ENCODE data around the gene SNAPC2. TPM values are rescaled to one million over a fixed set of nuclear protein-coding genes. Genes with fewer than 3 reads are reported as not detected.

Gene SNAPC2
- total RNA-seq, 2 donors from 2014 or later: 14.1 to 16.5 TPM

DNA sequence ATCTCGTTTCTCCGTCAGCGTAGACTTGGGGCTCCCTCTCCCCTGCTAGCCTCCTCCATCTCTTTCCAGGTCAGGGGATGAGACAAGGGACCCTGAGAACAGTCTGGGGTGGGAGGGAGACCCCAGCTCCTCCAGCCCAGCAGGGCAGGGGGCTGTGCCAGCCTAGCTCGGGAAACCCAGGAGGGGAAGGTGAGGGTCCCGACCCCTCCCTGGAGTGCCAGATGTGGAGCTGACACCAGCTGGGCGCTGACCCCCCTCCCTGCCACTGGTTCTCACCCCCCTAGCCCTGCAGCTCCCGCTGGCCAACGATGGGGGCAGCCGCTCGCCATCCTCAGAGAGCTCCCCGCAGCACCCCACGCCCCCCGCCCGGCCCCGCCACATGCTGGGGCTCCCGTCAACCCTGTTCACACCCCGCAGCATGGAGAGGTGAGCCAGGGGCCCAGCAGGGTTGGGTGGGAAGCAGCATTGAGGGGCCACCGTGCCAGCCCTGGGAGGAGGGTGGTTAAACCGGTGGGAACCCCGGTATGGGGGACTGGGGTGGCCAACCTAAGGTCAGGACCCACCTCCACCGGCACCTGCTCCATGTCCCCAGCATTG lies 10.6 kb upstream of the SNAPC2 start:
- TF ChIP-seq CTCF (IDR thresholded peaks at IDR 0.05): no peak

DNA sequence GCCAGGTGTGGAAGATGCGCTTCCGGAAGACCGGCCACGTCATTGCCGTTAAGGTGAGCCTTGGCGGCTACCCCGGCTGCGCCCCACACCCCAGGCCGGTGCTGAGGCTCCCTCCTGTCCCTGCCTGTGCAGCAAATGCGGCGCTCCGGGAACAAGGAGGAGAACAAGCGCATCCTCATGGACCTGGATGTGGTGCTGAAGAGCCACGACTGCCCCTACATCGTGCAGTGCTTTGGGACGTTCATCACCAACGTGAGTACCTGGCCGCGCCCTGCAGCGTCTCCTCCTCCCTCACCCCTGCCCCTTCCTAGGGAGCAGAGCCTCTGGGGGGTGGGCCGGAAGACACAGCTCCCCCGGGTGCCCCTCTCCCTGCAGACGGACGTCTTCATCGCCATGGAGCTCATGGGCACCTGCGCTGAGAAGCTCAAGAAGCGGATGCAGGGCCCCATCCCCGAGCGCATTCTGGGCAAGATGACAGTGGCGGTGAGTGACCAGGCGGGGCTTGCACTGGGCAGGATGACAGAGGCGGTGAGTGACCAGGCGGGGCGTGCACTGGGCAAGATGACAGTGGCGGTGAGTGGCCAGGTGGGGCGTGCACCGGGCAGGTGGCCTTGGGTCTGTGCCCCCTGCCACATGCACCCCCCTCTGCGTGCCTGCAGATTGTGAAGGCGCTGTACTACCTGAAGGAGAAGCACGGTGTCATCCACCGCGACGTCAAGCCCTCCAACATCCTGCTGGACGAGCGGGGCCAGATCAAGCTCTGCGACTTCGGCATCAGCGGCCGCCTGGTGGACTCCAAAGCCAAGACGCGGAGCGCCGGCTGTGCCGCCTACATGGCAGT lies 9.6 kb upstream of the SNAPC2 start:
- no peak for DNase-seq (ENCODE audit: low spot score)

More for the DNA sequence above, 10.6 kb upstream of the SNAPC2 start:
- Histone ChIP-seq H3K4me1 (peaks cover 0 to 40% of the 10 kb centered on the region in 2 donors), H3K36me3 (peaks cover 53% of the 10 kb centered on the region), H3K4me3 (no peak overlapping the region), H3K9me3 (no peaks in the 10 kb centered on the region), H3K27ac (no peak overlapping the region), H3K27me3 (no peaks in the 10 kb centered on the region)
- DNase-seq (ENCODE audit: low spot score): no peak

DNA sequence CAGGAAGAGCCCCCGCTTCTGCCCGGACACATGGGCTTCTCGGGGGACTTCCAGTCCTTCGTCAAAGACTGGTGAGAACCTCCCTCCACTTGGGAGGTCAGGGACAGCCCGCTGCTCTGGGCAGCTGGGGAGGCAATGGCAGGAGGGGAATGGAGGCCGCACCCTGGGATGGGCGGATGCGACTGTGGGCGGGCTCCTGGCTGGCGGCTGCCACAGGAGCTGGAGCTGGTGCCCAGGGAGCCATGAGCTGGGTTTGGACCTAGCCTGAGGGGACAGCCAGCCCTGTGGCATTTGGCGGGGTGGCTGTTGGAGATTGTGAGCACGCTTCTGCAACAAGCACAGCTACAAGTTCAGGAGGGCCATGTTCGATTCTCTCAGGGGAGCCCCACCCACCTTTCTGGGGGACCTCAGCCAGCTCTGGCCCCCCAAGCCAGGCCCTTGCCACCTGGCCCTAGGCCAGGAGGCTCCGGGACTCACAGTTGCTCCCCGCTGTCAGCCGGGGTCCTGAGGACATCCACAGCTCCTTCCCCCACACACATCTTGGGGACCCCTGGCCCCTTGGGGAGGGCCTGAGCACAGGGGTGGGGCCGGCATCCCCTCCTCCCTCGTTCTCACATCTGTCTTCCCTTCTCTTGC lies 8.5 kb upstream of the SNAPC2 start:
- DNase-seq (ENCODE audit: low spot score): no peak
- Histone ChIP-seq H3K27me3 (peaks cover 0 to 6% of the 10 kb centered on the region in 2 donors), H3K4me3 (no peak overlapping the region), H3K27ac (no peak overlapping the region), H3K9me3 (no peaks in the 10 kb centered on the region), H3K36me3 (peaks cover 39% of the 10 kb centered on the region), H3K4me1 (peaks cover 0 to 31% of the 10 kb centered on the region in 2 donors)
- no peak for TF ChIP-seq CTCF (IDR thresholded peaks at IDR 0.05)

More for the DNA sequence above, 9.6 kb upstream of the SNAPC2 start:
- Histone ChIP-seq H3K4me1 (peaks cover 0 to 31% of the 10 kb centered on the region in 2 donors), H3K9me3 (no peaks in the 10 kb centered on the region), H3K27ac (no peak overlapping the region), H3K36me3 (peaks cover 50% of the 10 kb centered on the region), H3K4me3 (no peak overlapping the region), H3K27me3 (no peaks in the 10 kb centered on the region)
- no peak for TF ChIP-seq CTCF (IDR thresholded peaks at IDR 0.05)

GRCh38 chr19:7912144-7912696 lies 7.9 kb upstream of the SNAPC2 start:
- H3K27me3 ChIP-seq: peaks cover 0 to 6% of the 10 kb centered on the region in 2 donors
- H3K36me3 ChIP-seq: peaks cover 36% of the 10 kb centered on the region
- H3K9me3 ChIP-seq: no peaks in the 10 kb centered on the region
- no peak for TF ChIP-seq CTCF (IDR thresholded peaks at IDR 0.05)
- no peak overlapping the region for H3K27ac ChIP-seq
- H3K4me1 ChIP-seq: peaks cover 0 to 32% of the 10 kb centered on the region in 2 donors
- DNase-seq (ENCODE audit: low spot score): no peak
- no peak overlapping the region for H3K4me3 ChIP-seq

DNA sequence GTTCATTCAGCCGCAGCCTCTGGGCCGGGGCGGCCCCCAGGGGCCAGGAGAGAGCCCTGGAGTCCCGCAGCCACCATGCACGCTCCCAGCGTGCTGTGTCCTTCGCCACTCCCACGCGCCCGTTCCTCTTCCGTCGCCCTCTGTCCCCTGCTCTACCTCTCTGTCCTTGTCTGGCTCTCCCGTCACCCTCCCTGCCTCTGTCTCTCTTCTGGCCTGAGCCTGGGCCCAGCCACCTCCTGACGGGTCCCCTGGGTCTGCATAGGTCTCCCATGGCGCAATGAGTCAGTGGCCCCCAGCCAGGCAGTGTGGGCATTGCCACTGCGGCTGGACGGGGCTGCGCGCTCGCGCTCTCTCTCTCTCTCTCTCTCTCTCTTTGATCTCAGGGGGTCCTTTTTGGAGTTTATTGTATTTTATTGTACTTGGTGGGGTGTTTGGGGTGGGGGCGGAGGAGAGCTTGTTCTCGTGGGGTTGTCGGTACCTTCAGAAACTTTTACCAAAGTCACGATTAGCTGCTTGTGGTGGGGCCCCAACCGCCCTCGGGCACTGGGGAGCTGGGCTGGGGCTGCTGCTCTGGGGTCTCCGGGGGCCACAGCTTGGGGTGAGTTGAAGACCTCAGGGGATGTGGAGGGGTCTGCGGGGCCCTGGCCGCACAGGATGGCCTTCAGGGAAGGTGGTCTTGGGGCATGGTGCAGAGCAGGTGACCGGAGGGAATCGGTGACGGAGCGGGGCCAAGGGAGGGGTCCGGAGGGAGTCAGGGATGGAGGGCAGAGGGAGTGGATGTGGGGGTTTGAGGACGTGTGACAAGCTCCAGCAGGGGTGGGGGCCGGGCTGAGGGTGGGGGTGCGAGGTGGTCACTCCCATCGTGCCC lies 7.2 kb upstream of the SNAPC2 start:
- peaks cover 0 to 12% of the 10 kb centered on the region in 2 donors for H3K27me3 ChIP-seq
- peaks cover 36% of the 10 kb centered on the region for H3K36me3 ChIP-seq
- DNase-seq (ENCODE audit: low spot score): no peak
- H3K27ac ChIP-seq: no peak overlapping the region
- TF ChIP-seq CTCF (IDR thresholded peaks at IDR 0.05): no peak
- peaks cover 0 to 32% of the 10 kb centered on the region in 2 donors for H3K4me1 ChIP-seq
- H3K9me3 ChIP-seq: no peaks in the 10 kb centered on the region
- no peak overlapping the region for H3K4me3 ChIP-seq
